DND-41 (cell line): Measurements from ENCODE around the gene GRIP2.
A peak's percentile ranks its signal among the peaks of the same experiment; 100 is the strongest.

Source experiments
- ATAC-seq: fragments of 200-7000 bp; cut with Tn5 transposase; 3 replicates; pipeline ENCODE4 v1.9.1; 2021; ENCODE audit warnings: low read depth; ENCODE audit not compliant: insufficient read depth
- DNase-seq: peaks from one replicate; pipeline ENCODE4 v3.0.0-alpha.2; 2020
- H2AFZ ChIP-seq: 2 replicates; pipeline ENCODE4 v1.6.0; 2012; ENCODE audit warnings: low read depth, low read length
- H3K27ac ChIP-seq: 2 replicates; pipeline ENCODE4 v1.5.1; 2012; ENCODE audit warnings: low read length, inconsistent platforms
- H3K27me3 ChIP-seq: fragments of 200-600 bp; sonication (generic); 2 replicates; pipeline ENCODE4 v1.6.0; 2012; ENCODE audit warnings: low read length, mild to moderate bottlenecking, inconsistent platforms; ENCODE audit not compliant: insufficient read depth, poor library complexity
- H3K36me3 ChIP-seq: 2 replicates; pipeline ENCODE4 v1.5.1; 2012; ENCODE audit warnings: low read length, inconsistent platforms; ENCODE audit not compliant: insufficient read depth
- H3K4me1 ChIP-seq: 2 replicates; pipeline ENCODE4 v1.5.1; 2012; ENCODE audit warnings: mild to moderate bottlenecking, low read length; ENCODE audit not compliant: insufficient read depth
- H3K4me2 ChIP-seq: 2 replicates; pipeline ENCODE4 v1.6.0; 2012; ENCODE audit warnings: mild to moderate bottlenecking, moderate library complexity, low read length, inconsistent platforms; ENCODE audit not compliant: insufficient read depth
- H3K4me3 ChIP-seq, 2 experiments: fragments of 200-600 bp in 1 of 2; shearing (Covaris generic) in 1 of 2; 2 replicates each; pipeline ENCODE4 v1.5.1; 2012 to 2016; ENCODE audit warnings: inconsistent platforms in 2 of 2, low read length in 2 of 2, mild to moderate bottlenecking in 2 of 2, low read depth in 1 of 2, moderate library complexity in 1 of 2
- H3K79me2 ChIP-seq: 2 replicates; pipeline ENCODE4 v1.6.0; 2012; ENCODE audit warnings: low read length, inconsistent platforms; ENCODE audit not compliant: insufficient read depth
- H3K9ac ChIP-seq: 2 replicates; pipeline ENCODE4 v1.6.0; 2012; ENCODE audit warnings: low read depth, mild to moderate bottlenecking, inconsistent platforms, low read length, moderate library complexity
- H3K9me3 ChIP-seq: 2 replicates; pipeline ENCODE4 v1.5.1; 2012; ENCODE audit warnings: low read length, moderate library complexity, mild to moderate bottlenecking, inconsistent platforms; ENCODE audit not compliant: insufficient read depth, severe bottlenecking
- H4K20me1 ChIP-seq: 2 replicates; pipeline ENCODE4 v1.6.0; 2012; ENCODE audit warnings: low read length; ENCODE audit not compliant: insufficient read depth
- CTCF ChIP-seq: IDR thresholded peaks from 2 replicates; pipeline ENCODE4 v1.5.1; 2012; ENCODE audit warnings: borderline replicate concordance, low read length, moderate library complexity, mild to moderate bottlenecking; ENCODE audit not compliant: poor library complexity, severe bottlenecking; ENCODE audit errors: extremely low read depth
- EZH2 ChIP-seq: IDR thresholded peaks from 3 replicates; pipeline ENCODE4 v1.6.1; 2012; ENCODE audit warnings: borderline replicate concordance, low read depth, mild to moderate bottlenecking, moderate library complexity, low read length, inconsistent platforms; ENCODE audit not compliant: severe bottlenecking

The GRIP2 gene

GRCh38 chr3:14463330-14464140 lies 76.6 kb downstream of the GRIP2 start:
- no peak overlapping the region for H3K4me3 ChIP-seq
- ATAC-seq (no peak), DNase-seq (no peak)
- H3K9me3 ChIP-seq, result no peaks in the 10 kb centered on the region
- H3K36me3 ChIP-seq, result peaks cover 34% of the 10 kb centered on the region
- no peaks in the 10 kb centered on the region for H3K4me1 ChIP-seq
- H3K4me2 ChIP-seq, result no peak overlapping the region
- H3K27ac ChIP-seq, result no peak overlapping the region
- H3K9ac ChIP-seq, result no peak overlapping the region
- peaks cover 12% of the 10 kb centered on the region; the same call in 1 of the 2 replicates for H4K20me1 ChIP-seq
- TF ChIP-seq CTCF, result no peak
- TF ChIP-seq EZH2, result no peak
- no peaks in the 10 kb centered on the region for H3K27me3 ChIP-seq
- no peak overlapping the region for H2AFZ ChIP-seq
- H3K79me2 ChIP-seq, result no peaks in the 10 kb centered on the region

GRCh38 chr3:14462738-14463137 lies 77.4 kb downstream of the GRIP2 start:
- TF ChIP-seq EZH2 (no peak), CTCF (no peak)
- no peak overlapping the region for H3K4me2 ChIP-seq
- no peak overlapping the region for H3K9ac ChIP-seq
- no peak overlapping the region for H3K4me3 ChIP-seq
- H3K36me3 ChIP-seq, result peaks cover 32% of the 10 kb centered on the region
- DNase-seq (no peak), ATAC-seq (no peak)
- no peaks in the 10 kb centered on the region for H3K4me1 ChIP-seq
- H2AFZ ChIP-seq, result no peak overlapping the region
- H3K79me2 ChIP-seq, result no peaks in the 10 kb centered on the region
- H3K27ac ChIP-seq, result no peak overlapping the region
- no peaks in the 10 kb centered on the region for H3K9me3 ChIP-seq
- peaks cover 9% of the 10 kb centered on the region; the same call in 1 of the 2 replicates for H4K20me1 ChIP-seq
- H3K27me3 ChIP-seq, result no peaks in the 10 kb centered on the region

GRCh38 chr3:14461748-14462324 lies 78.3 kb downstream of the GRIP2 start:
- no peak overlapping the region for H3K4me3 ChIP-seq
- no peak overlapping the region for H3K27ac ChIP-seq
- peaks cover 33% of the 10 kb centered on the region for H3K36me3 ChIP-seq
- TF ChIP-seq CTCF, result peak; percentile 58
- TF ChIP-seq EZH2, result no peak
- no peaks in the 10 kb centered on the region for H3K4me1 ChIP-seq
- DNase-seq (peak; percentile 23), ATAC-seq (peak; percentile 54; the same call in 2 of the 3 replicates)
- H3K79me2 ChIP-seq, result no peaks in the 10 kb centered on the region
- H3K9ac ChIP-seq, result no peak overlapping the region
- peaks cover 9% of the 10 kb centered on the region; the same call in 1 of the 2 replicates for H4K20me1 ChIP-seq
- H2AFZ ChIP-seq, result no peak overlapping the region
- H3K4me2 ChIP-seq, result no peak overlapping the region
- H3K9me3 ChIP-seq, result no peaks in the 10 kb centered on the region
- no peaks in the 10 kb centered on the region for H3K27me3 ChIP-seq
